Lung (tissue), 12 donors: Measurements from ENCODE around the gene EHD3. TPM values are rescaled to one million over a fixed set of nuclear protein-coding genes. Genes with fewer than 3 reads are reported as not detected.

ENCODE experiments used
- ATAC-seq: fragments of 200-7000 bp; cut with Tn5 transposase; one replicate; pipeline ENCODE4 v1.9.1; 2020; ENCODE audit warnings: moderate number of reproducible peaks; ENCODE audit not compliant: insufficient read depth, low FRiP score
- DNase-seq, 3 donors: peaks; one replicate each; pipeline ENCODE4 v3.0.0-alpha.2; 2013 to 2017
- H3K27ac ChIP-seq, 2 donors: one replicate each; pipeline ENCODE4 v1.5.1; 2013; ENCODE audit warnings: mild to moderate bottlenecking in 2 of 2, moderate library complexity in 2 of 2, control low read depth in 1 of 2, inconsistent platforms in 1 of 2, low read depth in 1 of 2, low read length in 1 of 2
- H3K27me3 ChIP-seq, 3 donors: one replicate each; pipeline ENCODE4 v1.5.1; 2013; ENCODE audit warnings: low read length in 2 of 3; ENCODE audit not compliant: control insufficient read depth in 3 of 3, insufficient read depth in 3 of 3
- H3K36me3 ChIP-seq, 4 donors: one replicate each; pipeline ENCODE4 v1.5.1; 2013; ENCODE audit warnings: low read length in 4 of 4, mild to moderate bottlenecking in 1 of 4, moderate library complexity in 1 of 4; ENCODE audit not compliant: control insufficient read depth in 4 of 4, insufficient read depth in 4 of 4
- H3K4me1 ChIP-seq, 5 donors: one replicate each; pipeline ENCODE4 v1.5.1; 2013; ENCODE audit warnings: low read length in 5 of 5, mild to moderate bottlenecking in 2 of 5, moderate library complexity in 1 of 5; ENCODE audit not compliant: control insufficient read depth in 5 of 5, insufficient read depth in 5 of 5
- H3K4me3 ChIP-seq: one replicate; pipeline ENCODE4 v1.5.1; 2013; ENCODE audit warnings: mild to moderate bottlenecking, control low read depth, moderate library complexity
- H3K9ac ChIP-seq, 2 donors: one replicate each; pipeline ENCODE4 v1.5.1; 2013; ENCODE audit warnings: low read length in 2 of 2, control low read depth in 1 of 2; ENCODE audit not compliant: insufficient read depth in 1 of 2
- H3K9me3 ChIP-seq, 4 donors: one replicate each; pipeline ENCODE4 v1.5.1; 2013; ENCODE audit warnings: low read length in 3 of 4, mild to moderate bottlenecking in 1 of 4, moderate library complexity in 1 of 4; ENCODE audit not compliant: control insufficient read depth in 4 of 4, insufficient read depth in 3 of 4
- WGBS, 2 donors: extraction: QIAGEN DNeasy Blood & Tissue Kit; methylation state at CpG; one replicate each; pipeline ENCODE4 v1.1.7; 2013; 5-methylcytosine and 5-hydroxymethylcytosine counted together
- polyA plus RNA-seq, 2 donors: library from polyadenylated mRNA; stranded (reverse); fragments of 200-250 nt; gene quantifications; one replicate each; pipeline ENCODE4 v1.2.1, GENCODE V29; 2013
- total RNA-seq, 2 donors: library from RNA; depleted of rRNA in 1 of 2; stranded (reverse); fragments of >200 nt in 1 of 2; gene quantifications; one replicate each; pipeline ENCODE4 v1.2.1, GENCODE V29; 2014 to 2021
- TF ChIP-seq, protein P1 (sequence below): IDR thresholded peaks from 2 replicates; pipeline ENCODE4 v1.5.1; 2012; ENCODE audit warnings: mild to moderate bottlenecking; ENCODE audit errors: control extremely low read depth, extremely low read depth
- donor health status: control.
- donor health status: control.
- donor health status: Bipolar disorder and iron deficiency.
- donor health status: healthy.
- donor health status: DM: yes; HTN: yes; CAD: no.

EHD3 gene
- total and polyA plus RNA-seq, 4 donors, result 1.5 to 9.5 (median 5.1) TPM

DNA sequence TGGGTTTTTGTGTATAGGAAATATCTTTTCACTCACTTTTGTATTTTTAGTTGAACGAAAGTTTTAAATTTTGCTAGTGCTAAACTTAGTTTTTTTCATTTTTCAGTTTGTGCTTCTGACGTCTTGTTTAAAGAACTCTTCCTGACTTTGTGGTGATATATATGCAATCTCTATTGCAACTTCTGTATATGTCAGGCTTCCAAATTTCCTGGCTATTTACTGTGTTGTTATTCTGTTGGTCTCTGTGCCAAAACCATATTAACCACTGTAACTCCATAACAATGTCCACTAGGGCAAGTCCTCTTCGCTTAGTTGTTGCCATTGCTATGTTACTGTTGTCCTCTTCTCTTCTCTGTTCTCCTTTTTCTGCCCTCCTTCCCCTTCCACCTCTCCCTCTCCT lies 3.2 kb upstream of the EHD3 start:
- no peak overlapping the region for H3K27ac ChIP-seq
- H3K36me3 ChIP-seq, result no peaks in the 10 kb centered on the region
- ATAC-seq, result no peak
- H3K9ac ChIP-seq, result no peak overlapping the region
- H3K4me3 ChIP-seq, result no peak overlapping the region
- no peaks in the 10 kb centered on the region for H3K9me3 ChIP-seq
- H3K27me3 ChIP-seq, result peaks cover 0 to 11% (median 3%) of the 10 kb centered on the region in 3 donors
- peaks cover 0 to 24% (median 5%) of the 10 kb centered on the region in 5 donors for H3K4me1 ChIP-seq
- DNase-seq, result peak in 2 of 3 donors; percentile 30 to 36
- TF ChIP-seq, protein P1, sequence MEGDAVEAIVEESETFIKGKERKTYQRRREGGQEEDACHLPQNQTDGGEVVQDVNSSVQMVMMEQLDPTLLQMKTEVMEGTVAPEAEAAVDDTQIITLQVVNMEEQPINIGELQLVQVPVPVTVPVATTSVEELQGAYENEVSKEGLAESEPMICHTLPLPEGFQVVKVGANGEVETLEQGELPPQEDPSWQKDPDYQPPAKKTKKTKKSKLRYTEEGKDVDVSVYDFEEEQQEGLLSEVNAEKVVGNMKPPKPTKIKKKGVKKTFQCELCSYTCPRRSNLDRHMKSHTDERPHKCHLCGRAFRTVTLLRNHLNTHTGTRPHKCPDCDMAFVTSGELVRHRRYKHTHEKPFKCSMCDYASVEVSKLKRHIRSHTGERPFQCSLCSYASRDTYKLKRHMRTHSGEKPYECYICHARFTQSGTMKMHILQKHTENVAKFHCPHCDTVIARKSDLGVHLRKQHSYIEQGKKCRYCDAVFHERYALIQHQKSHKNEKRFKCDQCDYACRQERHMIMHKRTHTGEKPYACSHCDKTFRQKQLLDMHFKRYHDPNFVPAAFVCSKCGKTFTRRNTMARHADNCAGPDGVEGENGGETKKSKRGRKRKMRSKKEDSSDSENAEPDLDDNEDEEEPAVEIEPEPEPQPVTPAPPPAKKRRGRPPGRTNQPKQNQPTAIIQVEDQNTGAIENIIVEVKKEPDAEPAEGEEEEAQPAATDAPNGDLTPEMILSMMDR, result no peak
- 54 to 57% methylated on average over 3 of the region's 3 CpGs for WGBS, 2 donors

DNA sequence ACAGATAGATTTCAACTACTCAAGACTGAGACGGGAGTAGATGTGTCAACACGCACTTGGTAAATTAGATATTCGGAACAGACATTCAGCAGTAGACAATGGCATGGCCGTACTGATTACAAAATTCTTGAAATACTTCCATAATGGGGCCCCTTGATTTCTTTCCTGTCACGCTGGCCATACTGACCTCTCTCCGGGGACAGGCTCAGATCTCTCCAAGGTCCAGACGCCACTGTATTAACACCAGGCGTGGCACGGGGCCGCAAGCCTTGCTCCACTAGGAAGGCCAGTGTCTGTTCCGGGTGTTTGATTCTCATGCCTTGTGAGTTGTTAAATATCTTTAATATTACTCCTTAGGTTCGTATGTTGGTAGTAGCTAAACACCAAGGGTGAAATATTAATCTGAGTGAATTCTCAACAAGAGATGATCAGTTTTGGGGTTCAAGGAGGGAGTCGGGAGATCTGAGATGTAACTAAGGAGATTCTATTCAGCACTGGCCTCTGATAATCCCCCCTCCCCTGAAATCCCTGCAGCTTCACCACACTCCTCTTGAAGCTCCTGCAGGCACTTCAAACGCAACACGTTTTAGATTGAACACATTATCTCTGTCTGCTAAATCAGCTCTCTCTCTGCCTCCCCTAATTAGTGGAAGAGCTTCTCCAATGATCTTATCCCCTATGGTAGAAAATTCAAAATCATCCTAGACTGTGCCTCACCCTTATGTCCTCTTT lies 2.2 kb upstream of the EHD3 start:
- Histone ChIP-seq H3K36me3 (no peaks in the 10 kb centered on the region), H3K27me3 (peaks cover 0 to 4% (median 2%) of the 10 kb centered on the region in 3 donors), H3K9ac (no peak overlapping the region), H3K27ac (no peak overlapping the region), H3K9me3 (no peaks in the 10 kb centered on the region), H3K4me3 (no peak overlapping the region), H3K4me1 (peaks cover 0 to 24% (median 5%) of the 10 kb centered on the region in 5 donors)
- 62 to 70% methylated on average over 15 of the region's 15 CpGs for WGBS, 2 donors
- no peak for DNase-seq
- TF ChIP-seq, protein P1, result no peak
- ATAC-seq, result no peak

DNA sequence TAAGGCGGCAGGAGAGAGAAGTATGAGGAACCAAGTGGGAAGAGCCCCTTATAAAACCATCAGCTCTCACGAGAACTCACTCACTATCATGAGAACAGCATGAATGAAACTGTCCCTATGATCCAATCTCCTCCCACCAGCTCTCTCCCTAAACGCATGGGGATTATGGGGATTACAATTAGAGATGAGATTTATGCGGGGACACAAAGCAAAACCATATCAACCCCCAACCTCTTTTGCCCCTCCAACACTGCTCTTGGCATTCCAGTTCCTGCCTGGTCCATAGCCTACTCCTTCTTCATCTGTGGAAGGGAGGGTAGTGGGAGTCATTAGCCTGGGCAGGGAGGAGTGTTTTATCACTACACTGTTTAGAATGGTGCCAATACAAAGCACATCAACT lies 1.4 kb upstream of the EHD3 start:
- no peaks in the 10 kb centered on the region for H3K36me3 ChIP-seq
- H3K27ac ChIP-seq, result no peak overlapping the region
- H3K9ac ChIP-seq, result no peak overlapping the region
- no peak overlapping the region for H3K4me3 ChIP-seq
- DNase-seq (no peak), ATAC-seq (no peak)
- H3K4me1 ChIP-seq, result peaks cover 0 to 24% (median 5%) of the 10 kb centered on the region in 5 donors
- TF ChIP-seq, protein P1, result no peak
- no peaks in the 10 kb centered on the region for H3K9me3 ChIP-seq
- H3K27me3 ChIP-seq, result peaks cover 0 to 4% (median 0%) of the 10 kb centered on the region in 3 donors
- WGBS, 2 donors, result 75 to 82% methylated on average over 4 of the region's 4 CpGs
